AG09309 (cell line): Measurements from ENCODE around the gene EXOC3L4.

Experiments used
- DNase-seq: peaks from one replicate; pipeline ENCODE4 v3.0.0-alpha.2; 2010; ENCODE audit warnings: low read depth
- H3K4me3 ChIP-seq: 2 replicates; pipeline ENCODE4 v1.5.1; 2011; ENCODE audit warnings: mild to moderate bottlenecking, low read depth, low read length, moderate library complexity; ENCODE audit not compliant: control insufficient read depth
- CTCF ChIP-seq: IDR thresholded peaks from 2 replicates; pipeline ENCODE4 v1.5.1; 2011; ENCODE audit warnings: mild to moderate bottlenecking, low read depth, low read length, inconsistent platforms; ENCODE audit not compliant: insufficient read depth, control insufficient read depth; ENCODE audit errors: missing control alignments

EXOC3L4 gene

DNA sequence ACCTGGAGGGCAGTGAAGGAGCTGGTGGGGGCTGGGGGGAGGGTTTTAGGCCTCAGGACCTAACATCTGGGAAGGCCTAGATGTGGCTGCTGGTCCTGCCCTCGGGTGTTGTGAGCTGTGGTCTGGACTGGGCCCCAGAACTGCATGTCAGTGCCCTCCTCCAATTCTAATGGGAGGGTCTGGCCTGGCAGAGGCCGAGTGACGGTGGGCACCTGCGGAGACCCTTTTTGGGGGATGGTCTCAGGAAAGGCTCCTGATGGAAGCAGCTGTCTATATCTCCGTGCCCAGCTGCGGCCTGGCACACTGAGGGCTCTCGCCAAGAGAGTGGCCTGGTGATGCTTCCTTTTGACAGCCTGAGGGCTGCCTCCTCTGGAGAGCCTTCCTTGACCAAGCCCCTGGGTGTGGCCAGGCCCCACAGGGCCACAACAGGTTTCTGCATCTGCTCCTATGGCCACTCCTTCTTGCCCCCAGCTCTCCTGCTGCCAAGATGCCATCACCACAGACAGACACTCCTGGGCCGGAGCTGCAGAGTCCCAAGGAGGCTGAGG, 5.3 kb downstream of the EXOC3L4 start:
- no peak for TF ChIP-seq CTCF
- H3K4me3 ChIP-seq: no peak overlapping the region
- no peak for DNase-seq

- DNase-seq: no peak
- H3K4me3 ChIP-seq: no peak overlapping the region
- TF ChIP-seq CTCF: no peak
Observed at GRCh38 chr14:103100281-103101121, 6.0 kb downstream of the EXOC3L4 start.

GRCh38 chr14:103101257-103101962, 6.9 kb downstream of the EXOC3L4 start:
- H3K4me3 ChIP-seq: no peak overlapping the region
- no peak for TF ChIP-seq CTCF
- DNase-seq: no peak

DNA sequence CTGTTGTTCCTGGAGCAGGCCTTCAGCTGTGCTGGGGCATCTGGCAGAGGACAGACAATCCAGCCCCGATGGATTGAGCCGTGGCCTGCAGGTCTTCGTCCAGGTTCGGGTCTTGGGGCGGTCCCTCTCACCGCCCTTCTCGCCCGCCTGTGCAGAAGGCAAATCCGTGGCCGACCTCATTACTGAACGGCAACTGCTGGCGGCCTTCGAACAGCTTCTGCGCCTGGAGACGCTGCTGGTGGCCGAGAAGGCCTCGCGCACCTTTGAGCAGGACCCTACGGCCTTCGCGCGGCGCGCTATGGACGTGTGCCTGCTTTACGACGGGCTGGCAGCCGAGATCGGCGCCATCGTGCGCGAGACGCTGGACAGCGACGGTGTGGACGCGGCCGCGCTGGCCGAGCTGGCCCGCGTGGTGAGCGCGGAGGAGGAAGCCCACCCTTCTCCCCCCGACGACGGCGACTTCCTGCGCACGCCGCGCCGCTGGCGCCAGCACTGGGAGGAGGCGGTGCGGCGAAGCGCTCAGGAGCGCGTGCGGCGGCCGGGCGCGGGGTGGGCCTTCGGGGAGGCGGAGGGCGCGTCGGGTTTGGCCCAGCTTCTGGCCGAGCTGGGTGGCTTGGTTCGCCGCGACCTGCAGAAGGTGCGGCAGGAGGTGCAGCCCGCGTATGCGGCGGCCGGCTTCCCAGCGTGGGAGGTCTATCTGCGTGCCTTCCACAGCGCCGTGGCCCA, 7.6 kb downstream of the EXOC3L4 start:
- H3K4me3 ChIP-seq: no peak overlapping the region
- DNase-seq: no peak
- no peak for TF ChIP-seq CTCF

- DNase-seq: no peak
- H3K4me3 ChIP-seq: no peak overlapping the region
Observed at GRCh38 chr14:103102689-103103260, 8.2 kb downstream of the EXOC3L4 start.

More at GRCh38 chr14:103102689-103103260, 8.2 kb downstream of the EXOC3L4 start:
- no peak for TF ChIP-seq CTCF
